NCI-H2227 (cell line): ENCODE data around the gene HECA.
"Not testable (repeated sequence)": the region's sequence is repeated elsewhere in the genome, so short reads cannot be mapped to it uniquely, and the experiment has no call there.

Experiments
- DNase-seq: peaks from one replicate; lab custom pipeline; 2025; ENCODE audit not compliant: unreplicated experiment; lab: John Stamatoyannopoulos, UW

HECA gene, protein sequence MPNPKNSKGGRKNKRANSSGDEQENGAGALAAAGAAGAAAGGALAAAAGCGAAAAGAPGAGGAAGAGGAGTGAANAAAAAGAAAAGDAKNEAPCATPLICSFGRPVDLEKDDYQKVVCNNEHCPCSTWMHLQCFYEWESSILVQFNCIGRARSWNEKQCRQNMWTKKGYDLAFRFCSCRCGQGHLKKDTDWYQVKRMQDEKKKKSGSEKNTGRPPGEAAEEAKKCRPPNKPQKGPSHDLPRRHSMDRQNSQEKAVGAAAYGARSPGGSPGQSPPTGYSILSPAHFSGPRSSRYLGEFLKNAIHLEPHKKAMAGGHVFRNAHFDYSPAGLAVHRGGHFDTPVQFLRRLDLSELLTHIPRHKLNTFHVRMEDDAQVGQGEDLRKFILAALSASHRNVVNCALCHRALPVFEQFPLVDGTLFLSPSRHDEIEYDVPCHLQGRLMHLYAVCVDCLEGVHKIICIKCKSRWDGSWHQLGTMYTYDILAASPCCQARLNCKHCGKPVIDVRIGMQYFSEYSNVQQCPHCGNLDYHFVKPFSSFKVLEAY

GRCh38 chr6:139134817-139135577 lies at the start of gene HECA:
Gene HECA (plus strand): TSS chr6:139135080. CDS start chr6:139135397, 317 bp downstream.
- DNase-seq, result peak; percentile 95

DNA sequence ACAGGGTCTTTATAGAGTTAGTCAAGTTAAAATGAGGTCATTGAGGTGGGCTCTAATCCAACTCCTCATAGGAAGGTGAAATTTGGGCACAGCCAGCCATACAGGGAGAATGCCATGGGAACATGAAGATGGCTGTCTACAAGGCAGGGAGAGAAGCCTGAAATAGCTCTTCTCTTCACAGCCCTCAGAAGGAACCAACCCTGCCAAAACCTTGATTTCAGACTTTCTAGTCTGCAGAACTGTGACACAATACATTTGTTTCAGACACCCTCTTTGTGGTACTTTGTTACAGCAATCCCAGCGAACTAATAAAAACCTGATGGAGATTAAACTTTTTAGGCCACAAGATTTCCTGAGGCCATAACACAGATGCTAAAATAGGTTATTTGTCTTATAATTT lies 43.1 kb upstream of the HECA start:
- no peak for DNase-seq

DNA sequence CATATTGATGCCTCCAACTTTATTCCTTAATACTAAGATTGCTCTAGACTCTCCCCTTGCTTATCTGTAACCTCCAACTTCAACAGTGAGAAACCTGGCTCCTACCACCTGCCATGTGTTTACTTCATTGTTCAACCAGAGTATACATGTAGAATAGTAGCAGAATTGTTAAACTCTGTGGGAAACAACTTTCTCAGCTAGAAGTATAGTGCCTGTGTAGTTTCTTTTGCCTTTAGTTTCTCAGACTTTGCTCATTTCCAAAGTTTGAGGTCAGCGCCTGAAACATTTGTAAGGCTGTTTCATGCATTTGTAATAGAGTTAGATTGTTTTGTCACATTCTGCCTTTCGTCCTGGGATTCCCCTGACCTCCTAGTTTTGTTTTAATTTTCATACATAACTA lies 34.9 kb upstream of the HECA start:
- DNase-seq, result no peak

GRCh38 chr6:139107051-139107450 lies 27.8 kb upstream of the HECA start:
- DNase-seq, result no peak

DNA sequence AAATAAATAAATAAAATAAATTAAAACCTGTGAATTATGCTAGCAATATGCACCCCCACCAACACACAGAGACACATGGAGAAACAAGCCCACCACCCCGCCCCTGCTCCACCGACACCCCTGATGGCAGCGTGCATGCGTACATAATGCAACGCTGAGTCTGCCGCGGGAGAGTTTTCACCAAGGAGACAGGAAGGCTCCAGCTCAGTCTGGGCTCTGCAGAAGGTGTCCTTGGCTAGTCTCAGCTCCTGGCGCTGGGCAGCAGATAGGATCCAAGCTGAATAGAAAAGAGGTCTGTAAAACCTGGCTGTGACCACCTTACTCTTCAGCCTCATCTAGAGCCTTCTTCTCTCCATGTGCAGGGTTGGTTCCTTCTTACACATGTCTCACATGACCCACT lies 26.5 kb upstream of the HECA start:
- no peak for DNase-seq

DNA sequence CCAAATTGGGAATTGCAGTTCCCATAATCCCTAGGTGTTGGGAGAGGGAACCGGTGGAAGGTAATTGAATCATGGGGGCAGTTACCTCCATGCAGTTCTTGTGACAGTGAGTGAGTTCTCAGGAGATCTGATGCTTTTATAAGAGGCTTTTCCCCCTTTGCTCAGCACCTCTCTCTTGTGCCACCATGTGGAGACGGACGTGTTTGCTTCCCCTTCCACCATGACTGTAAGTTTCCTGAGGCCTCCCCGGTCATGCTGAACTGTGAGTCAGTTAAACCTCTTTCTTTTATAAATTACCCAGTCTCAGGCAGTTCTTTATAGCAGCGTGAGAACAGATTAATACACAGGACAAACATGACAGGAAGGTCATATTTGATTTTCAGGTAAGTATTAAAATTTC lies 25.3 kb upstream of the HECA start:
- no peak for DNase-seq

- DNase-seq, result no peak
Measured at GRCh38 chr6:139112146-139112545, 22.7 kb upstream of the HECA start.

- DNase-seq, result no peak
Measured at GRCh38 chr6:139112561-139112960, 22.3 kb upstream of the HECA start.

DNA sequence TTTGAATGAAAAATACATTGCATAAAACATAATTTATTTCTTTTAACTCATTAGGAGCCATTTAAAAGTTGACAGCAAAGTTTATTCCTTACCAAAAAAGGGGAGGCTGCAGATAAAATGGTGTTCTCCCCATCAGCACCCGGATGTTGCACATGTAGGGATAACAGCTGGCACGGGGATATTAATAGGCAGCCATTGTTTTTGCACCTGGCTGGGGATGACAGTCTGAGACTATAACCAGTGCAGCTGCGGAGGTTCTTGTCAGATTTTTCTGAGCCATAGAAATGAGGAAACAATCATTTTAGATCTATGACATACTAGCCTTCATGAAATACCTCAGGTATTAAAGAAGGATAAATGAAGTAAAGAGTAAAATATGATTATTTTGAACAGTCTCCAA lies 20.1 kb upstream of the HECA start:
- peak; percentile 17 for DNase-seq

DNA sequence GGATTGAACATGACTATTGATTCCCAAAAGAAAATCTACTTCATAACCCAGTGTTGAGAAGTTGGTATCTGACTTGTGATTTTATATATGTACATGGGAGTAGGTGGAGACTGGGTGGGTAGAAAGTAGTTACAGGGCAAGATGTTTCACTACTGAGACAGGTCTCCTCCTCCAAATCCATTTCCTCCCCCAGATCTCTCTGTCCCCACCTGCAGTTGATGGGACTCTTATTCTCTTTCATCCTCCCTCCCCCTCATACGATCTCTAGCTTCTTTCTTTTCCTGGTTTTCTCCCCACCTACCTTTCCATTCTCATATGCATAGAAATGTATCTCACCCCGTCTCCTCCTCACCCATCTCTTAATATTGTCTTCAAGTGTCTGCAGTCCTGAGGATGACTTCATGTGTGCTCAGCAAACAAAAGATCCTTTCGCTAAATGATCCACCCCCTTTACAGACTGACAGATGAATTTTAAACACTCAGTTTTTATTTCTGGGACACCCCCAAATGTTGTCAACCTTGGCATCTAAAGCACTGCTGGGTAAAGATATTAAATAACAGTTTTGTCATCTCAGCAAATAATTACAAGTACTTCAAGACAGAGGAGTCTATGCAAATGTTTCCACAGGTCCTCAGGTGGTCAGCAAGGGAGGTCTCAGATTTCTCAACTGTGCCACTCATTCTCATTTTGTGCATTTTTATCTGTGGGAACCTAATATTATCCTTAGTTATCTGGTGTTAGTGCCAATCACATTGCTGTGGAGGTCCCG lies 18.7 kb upstream of the HECA start:
- no peak for DNase-seq

- DNase-seq, result no peak
Measured at GRCh38 chr6:139117734-139118133, 17.1 kb upstream of the HECA start.

- DNase-seq, result no peak
Measured at GRCh38 chr6:139119552-139119951, 15.3 kb upstream of the HECA start.

DNA sequence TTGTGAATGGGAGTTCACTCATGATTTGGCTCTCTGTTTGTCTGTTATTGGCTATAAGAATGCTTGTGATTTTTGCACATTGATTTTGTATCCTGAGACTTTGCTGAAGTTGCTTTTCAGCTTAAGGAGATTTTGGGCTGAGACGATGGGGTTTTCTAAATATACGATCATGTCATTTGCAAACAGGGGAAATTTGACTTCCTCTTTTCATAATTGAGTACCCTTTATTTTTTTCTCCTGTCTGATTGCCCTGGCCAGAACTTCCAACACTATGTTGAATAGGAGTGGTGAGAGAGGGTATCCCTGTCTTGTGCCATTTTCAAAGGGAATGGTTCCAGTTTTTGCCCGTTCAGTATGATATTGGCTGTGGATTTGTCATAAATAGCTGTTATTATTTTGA lies 12.1 kb upstream of the HECA start:
- DNase-seq, result not testable (repeated sequence)

DNA sequence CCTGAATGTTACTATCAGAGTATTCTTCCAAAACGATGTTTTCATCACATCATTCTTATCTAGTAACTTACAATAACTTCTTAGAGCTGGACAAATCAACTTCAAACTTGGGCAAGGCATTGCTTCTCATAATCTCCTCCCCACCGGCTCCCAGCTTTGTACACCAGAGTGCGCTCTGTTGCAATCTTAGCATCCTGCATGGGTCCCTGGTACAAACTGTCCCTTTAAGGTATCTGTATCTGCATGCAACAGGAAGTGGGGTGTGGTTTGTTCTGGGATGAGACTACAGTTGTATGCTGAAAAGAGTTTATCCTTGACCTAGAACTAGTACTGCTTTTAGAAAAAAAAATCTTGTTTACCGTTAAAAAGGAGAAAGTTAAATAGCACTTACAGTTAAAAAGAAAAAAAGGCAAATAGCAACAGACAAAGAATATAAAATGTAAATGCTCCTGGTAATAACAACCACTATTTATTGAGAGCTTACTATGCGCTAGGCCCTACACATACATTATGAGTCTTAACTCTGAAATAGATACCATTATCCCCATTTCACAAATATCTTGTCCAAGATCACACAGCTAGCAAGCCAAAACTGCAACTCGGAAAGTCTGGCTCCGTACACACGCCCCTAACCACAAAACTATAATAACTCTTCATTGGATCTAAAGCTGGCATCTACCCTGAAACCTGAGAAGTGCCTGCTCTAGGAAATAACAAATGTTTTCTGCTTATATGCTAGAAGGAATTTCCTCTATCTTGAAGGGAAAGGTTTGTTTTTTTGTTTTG lies 9.8 kb upstream of the HECA start:
- DNase-seq, result peak; percentile 27

DNA sequence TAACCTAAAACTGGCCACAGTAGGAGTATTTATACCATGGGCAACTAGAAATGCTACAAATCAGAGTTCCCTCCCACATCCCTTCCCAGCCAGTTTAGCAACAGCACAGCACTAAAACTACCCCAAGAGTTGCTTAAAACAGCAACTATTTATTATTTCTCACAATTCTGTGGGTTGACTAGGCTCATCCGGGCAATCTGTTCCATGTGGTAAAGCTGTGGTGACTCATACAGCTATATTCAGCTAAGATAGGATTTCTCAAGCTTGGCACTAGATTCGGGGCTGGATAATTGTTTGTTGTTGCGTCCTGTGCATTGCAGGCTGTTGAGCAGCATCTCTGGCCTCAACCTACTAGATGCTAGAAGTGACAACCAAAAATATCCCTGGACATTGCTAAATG lies 8.6 kb upstream of the HECA start:
- DNase-seq, result no peak

GRCh38 chr6:139126931-139127330 lies 7.9 kb upstream of the HECA start:
- no peak for DNase-seq

- DNase-seq, result no peak
Measured at GRCh38 chr6:139129284-139129683, 5.6 kb upstream of the HECA start.

DNA sequence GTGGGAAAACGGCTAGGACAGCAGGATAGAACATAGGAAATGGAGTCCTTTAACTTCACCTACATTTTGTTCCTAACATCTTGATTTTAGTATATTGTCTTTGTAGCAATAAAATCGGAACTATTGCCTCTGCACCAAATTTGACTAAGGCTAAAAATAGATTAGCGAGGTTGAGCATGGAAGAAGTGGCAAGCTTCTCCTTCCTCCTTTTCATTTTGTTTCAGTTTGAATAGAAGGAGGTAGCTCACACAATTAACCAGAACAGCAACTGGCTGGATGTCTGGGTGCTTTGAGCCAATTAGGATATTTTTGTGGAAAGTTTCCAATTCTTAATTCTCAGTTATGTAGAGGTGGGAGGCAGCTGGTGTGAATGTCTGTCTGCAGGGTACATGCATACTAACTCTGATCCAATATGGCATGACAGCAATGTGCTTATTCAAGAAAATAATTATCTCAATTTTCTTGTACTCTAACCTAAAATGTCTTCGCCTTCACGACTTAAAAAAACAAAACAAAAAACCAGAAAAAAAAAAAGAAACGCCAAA lies 3.1 kb upstream of the HECA start:
- no peak for DNase-seq

- DNase-seq, result peak; percentile 37
Measured at GRCh38 chr6:139133262-139134063, 1.4 kb upstream of the HECA start.

DNA sequence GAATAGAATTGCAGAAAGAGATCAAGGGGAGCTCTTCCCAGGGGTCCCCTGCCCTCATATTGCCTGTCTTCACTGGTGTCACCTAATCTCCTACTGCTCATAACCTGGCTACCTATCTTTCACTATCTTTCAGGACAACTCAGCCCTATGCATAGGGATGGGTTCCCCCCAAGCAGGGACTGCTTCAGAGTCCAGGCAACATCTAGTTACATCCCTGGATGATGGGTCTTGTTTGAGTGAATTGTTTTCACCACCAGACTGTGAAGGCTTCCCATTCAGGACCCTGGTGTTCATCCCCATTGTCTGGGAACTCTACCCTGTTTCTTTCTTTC lies 850 bp upstream of the HECA start:
- no peak for DNase-seq
